ENCODE results near the gene ZDHHC4.
A peak's percentile ranks its signal among the peaks of the same experiment; 100 is the strongest.

Gene ZDHHC4

DNA sequence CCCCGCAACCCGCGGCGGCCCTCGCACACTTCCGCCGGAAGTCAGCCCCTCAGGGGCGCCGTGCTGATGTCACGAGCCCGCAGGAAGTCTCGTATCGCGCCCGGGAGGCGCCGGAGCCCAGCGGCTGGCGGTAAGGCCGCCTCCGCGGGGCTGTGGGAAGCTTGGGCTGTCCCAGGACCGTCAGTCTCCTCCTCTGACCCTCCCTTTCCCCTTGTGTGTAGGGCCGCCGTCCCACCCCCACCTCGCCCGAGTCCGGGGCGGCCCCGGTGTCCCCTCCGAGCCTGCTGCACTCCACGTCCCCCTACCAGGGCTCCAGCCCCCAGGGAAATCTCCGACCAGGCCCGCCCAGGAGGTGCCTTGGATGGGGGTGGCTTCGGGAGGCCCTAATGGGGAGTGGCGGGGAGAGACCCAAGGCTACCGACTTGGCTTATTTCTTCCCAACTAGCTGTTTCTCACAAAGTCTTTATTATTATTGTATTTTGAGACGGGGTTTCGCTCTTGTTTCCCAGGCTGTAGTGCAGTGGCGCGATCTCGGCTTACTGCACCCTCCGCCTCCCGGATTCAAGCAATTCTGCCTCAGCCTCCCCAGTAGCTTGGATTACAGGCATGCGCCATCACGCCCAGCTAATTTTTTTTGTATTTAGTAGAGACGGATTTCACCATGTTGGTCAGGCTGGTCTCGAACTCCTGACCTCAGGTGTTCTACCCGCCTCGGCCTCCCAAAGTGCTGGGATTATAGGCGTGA lies at the start of gene ZDHHC4:
ZDHHC4 (plus strand) TSS at position 86 of the 745 bp plus-strand sequence. CDS start 3,108 bp downstream, outside the sequence.
- peak; percentile 60 for DNase-seq

DNA sequence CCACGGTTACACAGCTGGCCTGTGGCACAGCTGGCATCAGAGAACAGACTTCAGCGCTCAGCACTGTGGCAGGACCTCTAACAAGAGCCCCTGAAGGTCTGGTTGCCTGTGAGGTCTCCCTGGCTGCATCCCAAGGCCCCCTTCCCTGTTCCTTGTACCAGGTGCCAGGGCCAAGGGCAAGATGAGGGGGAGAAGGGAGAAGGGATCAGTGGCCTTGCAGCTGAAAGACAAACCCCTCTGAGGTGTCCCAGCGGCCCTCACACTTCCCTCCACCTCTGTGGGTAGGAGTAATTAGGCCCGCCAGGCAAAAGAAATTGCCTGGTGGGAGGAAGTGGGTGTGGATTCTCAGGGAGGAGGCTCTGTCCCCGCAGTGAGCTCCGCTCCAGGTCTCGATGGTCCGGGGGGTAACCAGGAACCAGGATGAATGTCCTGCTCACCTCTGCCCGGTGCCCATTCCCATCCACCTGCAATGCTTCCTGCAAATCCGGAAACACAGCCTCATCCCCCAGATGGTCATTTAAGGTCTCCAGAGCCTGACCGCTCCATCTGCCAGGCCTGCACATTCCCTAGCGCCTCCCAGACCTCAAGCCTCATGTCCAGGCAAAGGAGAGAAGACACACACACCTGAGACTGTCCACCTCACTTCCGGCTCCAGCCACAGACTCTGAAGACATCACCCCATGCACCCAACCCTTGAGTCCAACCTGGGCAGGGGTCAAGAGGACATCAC lies 48.7 kb upstream of the ZDHHC4 start:
- no peak for DNase-seq

DNA sequence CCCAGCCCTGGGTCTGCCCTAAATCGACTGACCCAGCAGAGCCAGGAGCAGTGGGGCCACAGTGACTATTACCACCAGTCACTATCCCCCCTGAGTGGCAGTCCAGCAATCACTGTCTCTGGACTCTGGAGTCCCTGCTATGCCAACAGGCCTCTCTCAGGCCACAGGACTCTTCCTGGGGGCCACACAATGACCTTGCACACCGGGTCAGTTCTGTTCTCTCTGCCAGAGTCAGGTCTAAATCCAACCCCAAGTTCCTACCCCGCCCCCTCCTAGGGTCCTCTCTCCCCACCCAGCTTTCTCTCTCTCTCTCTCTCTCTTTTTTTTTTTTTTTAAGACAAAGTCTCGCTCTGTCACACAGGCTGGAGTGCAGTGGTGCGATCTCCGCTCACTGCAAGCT lies 47.6 kb upstream of the ZDHHC4 start:
- no peak for DNase-seq

DNA sequence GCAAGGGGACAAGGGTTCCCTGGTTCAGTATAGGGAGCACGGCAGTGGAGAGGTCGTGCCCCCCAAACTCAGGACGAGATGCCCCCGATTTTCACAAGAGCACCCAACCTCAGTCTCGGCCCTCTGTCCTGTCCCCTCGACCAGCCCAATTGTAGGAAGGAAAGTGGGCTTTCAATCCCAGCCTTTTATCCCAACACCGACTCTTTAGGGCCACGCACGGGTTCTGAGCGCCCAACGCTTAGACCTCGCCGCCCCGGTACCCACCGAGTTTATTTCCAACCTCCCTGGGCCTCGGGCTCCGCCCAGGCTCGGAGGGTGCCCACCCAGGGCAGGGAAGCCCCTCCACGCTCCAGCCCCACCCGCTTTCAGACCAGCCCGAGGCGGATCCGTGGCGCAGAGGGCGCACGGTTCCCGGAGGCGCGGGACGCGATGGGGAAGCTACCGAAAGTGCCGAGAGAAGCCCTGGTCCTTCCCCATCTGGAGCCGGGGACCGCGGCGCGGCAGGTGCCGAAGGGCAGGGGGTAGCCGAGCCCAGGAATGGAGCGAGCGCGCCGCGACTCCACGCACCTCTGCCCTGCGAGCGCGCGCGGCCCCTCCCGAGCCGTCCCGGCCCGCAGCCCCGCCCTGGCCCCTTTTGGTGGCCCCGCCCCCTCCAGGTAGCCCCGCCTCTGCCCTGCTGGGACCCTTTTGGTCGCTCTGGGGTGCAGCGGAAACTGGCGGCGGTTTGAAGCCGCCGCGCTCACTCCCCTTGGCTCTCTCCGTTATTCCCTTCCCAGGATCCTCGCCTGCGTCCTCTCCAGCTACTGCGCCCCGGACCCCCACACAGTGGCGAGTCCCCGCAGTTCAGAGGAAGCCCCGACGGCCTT lies 46.4 kb upstream of the ZDHHC4 start:
- no peak for DNase-seq

DNA sequence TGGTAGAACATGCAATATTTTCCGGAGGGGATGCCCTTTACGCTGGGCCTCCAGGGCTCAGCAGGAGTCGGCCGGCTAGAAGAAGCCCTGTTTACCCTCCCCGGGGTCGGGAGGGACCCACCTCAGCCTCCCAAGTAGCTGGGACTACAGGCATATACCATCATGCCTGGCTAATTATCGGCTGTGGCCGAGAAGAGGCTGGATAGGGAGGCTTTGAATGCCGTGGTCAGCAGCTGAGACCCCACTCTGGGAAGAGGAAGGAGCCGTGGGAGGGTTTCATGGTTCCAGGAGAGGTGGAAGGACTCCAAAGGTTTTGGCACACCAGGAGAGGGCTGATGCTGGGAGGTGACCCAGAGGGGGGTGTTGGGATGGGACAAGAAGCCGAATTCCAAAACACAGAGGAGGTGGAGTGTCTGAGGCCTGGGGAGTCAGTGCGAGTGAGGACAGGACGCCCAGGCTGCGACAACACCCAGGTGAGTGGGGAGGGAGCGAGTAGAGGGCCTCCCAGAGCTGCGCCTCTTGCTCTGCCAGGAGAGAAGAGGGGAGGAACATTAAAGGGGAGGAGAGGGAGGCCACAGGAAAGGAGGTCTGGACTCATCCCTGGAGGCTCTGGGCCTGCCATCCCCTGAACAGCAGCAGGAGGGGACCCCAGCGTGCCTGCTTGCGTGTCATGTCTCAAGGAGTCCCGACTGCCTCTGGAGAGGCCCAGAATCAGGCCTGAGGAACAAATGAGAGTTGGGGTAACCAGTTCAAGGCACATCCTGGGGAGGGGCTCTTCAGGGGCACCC lies 45.6 kb upstream of the ZDHHC4 start:
- DNase-seq: no peak

DNA sequence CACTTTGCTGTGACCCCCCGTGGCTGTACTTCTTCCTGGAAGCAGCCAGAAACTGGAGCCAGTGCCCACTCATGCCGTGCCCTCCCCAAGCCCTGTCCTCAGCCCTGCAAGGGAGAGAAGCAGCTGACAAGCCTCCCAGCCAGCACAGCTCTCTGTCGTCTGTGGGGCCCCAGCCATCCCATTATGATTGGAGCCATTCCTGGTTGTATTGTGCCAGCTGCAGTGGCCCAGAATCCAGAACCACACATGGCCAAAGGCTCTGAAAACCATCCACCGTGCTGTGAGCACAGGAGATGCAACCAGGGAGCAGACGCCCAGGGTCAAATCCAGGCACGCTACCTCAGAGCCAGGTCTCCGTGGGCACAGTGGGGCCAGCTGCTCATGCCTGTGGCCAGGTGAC lies 44.7 kb upstream of the ZDHHC4 start:
- no peak for DNase-seq

DNA sequence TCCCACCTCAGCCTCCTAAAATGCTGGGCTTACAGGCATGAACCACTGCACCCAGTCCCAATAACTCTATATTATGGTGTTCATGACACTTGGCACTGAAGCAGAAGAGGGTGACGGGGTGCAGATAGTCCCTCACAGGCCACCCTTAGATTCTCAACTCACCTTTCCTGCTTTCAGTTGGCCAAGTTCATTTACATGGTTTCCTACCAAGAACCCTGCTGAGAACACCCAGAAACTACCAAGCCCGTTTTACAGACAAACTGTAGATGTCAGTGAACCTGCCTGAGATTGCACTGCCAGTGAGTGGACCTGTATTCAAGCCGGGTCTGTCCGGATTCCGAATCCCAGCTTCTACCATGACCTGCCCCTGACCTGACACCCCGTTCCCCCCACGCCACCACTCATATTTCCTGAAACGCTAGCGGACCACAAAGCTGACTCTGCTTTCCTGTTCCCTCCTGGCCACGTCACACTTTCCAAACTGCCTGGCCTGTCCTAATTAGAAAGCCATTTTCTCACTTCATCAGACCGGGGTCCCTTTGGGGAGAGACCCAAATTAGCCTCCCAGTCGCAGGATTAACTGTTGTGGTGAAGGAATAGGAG lies 43.3 kb upstream of the ZDHHC4 start:
- DNase-seq: no peak

DNA sequence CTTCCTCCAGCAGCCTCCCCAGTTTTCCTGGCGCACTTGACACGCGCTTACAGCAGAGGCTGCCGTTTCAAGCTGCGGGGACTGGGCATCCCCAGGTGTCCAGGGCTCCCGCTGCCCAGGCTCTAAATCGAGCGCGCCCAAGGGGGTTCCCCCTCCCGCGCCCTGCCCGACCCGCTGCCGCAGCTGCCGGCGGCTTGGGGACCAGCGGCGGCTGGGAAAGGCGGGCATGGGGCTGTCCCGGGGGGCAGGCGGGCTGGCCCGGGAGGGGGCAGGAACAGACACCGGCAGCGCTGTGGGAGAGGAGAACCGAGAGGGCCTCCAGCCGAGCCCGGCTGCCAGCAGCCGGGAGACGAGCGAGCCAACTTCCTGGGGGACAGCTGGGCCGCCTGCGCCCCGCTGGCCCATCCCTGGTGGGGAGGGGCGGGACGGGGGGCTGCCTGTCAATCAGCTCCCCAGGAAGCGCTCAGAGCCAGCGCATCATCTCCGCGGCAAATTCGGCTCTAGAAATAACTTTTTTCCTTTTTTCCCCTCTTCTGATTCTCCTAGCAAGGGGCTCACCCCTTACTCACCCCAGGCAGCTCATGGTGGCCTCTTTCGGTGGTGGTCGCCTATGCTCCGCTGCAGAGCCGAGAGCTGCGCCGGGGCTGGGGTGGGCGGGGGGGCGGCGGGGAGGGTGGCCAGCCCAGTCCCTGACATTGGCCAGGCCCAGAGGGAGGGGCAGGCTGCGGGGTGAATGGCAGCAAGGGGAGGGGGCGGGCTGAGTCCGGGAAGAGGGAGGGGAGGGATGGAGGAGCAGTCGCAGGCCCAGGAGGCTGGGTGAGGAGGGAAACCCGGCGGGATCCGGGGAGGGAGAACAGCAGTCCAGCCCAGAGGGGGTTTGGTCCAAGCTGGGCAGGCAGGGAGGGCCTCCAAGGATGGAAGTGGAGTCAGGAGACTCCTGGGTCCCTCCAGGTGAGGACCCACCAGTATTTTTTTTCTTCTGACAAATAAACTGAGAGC lies 40.7 kb upstream of the ZDHHC4 start:
- DNase-seq: no peak

DNA sequence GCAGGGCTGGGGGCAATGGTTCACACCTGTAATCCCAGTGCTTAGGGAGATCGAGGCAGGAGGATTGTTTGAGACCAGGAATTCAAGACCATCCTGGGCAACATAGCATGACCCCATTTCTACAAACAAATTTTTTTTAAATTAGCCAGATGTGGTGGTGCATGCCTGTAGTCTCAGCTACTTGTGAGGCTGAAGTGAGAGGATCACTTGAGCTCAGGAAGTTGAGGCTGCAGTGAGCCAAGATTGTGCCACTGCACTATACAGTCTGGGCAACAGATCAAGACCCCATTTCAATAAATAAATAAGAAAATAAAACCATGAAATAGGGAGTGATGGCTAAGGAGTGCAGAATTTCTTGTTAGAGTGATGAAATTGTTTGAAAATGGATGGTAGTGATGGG lies 34.9 kb upstream of the ZDHHC4 start:
- no peak for DNase-seq

DNA sequence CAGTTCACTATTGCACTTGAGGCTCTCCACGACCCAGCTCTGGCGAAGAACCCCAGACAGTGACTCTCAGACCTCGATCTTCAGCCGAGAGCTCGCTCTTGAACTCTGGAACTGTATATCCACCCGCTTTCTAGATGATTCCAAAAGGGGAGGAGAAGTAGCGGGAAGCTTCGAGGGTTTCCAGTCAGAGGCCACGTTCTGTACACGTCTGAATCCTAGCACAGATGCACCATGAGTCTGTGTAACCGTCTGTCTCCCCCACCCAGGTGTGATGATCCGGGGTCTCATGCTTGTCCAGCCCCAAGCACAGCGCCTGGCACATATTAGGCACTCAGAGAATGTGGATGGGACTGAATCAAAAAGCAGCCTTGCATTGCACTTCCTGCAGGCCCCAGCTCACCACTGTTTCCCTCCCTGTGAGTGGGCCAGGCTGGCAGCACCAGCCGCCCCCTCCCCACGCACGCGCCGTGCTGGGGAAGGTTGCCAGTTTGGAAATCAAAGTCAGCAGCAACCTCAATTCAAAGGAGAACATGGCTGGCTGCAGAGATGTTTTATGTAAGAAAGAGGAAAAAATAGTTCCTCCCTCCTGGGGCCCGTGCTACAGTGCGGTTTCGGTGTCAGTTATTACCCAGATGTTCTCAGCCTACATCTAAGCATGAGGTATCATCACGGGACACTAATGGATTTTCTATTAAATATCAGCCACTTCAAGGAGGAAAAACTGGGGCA lies 31.7 kb upstream of the ZDHHC4 start:
- DNase-seq: no peak

DNA sequence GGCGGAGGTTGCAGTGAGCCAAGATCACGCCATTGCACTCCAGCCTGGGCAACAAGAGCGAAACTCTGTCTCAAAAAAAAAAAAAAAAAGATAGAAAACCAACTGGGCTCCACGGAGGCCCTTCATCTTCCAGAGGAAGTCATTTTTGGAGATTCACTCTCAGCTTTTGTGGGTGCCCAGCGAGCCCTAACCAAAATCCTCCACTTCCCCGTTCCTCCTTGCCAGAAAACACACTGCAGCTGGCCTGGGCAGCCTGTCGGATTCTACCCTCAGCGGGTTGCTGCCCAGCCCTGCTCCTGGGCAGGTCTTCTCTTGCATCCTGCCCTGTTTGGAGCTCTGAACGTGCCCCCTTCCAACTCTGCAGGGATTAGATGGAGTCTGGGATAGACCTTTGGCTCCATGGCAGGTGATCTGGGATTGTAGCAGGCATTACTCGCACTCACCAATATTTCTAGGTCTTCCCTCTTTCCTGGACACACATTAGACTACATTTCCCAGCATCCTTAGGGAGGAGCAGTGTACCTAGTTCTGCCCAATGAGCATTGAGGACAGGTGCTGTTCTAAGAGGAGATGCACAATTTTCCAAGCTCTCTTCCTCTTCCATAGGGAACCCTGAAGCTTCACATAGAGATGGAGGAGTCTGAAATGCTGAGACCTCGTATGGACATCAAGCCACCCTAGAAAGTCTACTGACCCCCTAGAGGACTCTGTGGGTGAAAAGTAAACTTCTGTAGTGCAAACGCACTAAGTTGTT lies 30.6 kb upstream of the ZDHHC4 start:
- DNase-seq: no peak

DNA sequence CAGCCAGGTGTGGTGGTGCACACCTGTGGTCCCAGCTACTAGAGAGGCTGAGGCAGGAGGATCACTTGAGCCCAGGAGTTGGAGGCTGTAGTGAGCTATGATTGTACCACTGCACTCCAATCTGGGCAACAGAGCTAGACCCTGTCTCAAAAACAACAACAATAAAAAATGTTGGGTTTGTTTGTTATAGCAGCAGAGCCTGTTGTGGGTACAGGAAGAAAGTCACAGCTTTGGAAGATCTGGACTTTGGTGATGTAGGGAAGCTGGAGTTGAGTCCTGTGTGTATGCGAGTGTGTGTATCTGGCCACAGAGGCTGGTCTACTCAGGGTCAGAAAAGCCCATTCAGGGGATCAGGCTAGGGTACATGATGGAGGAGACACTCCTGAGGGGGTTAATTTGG lies 29.9 kb upstream of the ZDHHC4 start:
- no peak for DNase-seq

DNA sequence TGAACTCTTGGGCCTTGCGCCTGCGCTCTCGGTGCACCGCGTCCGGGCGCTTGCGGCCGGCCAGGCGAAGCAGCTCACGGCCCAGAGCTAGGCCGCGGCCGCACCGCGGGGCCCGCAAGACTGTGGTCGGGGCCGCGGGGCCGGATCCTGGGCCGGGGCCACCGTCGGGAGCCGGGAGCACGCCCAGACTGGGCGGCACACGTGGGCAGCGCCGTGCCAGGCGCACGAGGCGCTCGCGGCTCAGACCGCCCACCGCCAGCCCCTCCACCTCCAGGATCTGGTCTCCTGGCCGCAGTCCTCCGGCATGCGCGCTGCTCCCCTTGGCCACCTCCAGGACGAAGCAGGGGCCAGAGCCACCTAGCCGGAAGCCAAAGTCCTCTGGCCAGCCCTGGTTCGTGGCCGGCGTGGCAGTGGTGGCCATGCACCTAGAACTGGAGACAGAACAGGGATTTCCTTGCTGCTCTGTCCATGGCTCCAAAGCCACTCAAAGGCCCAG lies 26.2 kb upstream of the ZDHHC4 start, which contains the start of gene GRID2IP:
GRID2IP (minus strand) TSS at position 446 of the 496 bp plus-strand sequence; CDS start at position 421, 25 bp downstream.
- DNase-seq: no peak

DNA sequence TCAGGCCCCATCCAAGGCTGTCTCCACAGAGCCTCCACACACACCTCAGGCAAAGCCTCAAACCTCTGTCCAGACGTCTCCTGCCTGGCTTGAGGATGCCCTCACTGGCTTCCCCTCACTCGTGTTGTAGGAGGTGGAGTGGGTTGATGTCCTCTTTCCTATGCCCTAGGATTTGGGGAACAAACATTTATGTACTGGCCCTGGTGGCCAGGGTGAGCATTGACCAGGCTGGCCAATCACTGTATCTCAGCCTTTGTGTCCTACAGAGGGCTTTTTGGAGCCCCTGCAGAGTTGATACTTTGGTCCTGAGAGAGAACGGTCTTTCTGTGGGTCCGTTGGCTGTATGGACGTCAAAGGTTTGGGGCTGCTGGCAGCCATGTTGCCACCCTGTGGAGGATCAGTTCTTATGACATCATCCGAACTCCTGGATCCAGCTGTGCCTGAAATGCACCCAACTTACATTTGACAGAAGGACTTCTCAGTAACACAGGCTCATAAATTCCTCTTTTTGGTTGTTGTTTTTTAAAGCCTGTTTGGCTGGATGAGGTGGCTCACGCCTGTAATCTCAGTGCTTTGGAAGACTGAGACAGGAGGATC lies 23.7 kb upstream of the ZDHHC4 start:
- DNase-seq: no peak

DNA sequence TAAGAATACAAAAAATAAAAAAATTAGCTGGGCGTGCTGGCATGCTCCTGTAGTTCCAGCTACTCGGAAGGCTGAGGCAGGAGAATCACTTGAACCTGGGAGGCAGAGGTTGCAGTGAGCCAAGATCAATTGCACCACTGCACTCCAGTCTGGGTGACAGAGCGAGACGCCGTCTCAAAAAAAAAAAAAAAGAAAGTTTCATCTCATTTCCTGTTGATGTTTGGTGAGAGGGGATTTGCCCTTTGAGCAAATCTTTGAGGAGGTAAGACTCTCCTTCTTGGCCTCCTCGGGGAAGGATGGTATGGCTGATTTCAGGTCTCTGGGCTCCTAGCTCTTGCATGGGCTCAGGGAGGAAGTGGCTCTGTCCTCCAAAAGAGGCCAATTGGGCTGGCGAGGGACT lies 22.4 kb upstream of the ZDHHC4 start:
- DNase-seq: no peak

DNA sequence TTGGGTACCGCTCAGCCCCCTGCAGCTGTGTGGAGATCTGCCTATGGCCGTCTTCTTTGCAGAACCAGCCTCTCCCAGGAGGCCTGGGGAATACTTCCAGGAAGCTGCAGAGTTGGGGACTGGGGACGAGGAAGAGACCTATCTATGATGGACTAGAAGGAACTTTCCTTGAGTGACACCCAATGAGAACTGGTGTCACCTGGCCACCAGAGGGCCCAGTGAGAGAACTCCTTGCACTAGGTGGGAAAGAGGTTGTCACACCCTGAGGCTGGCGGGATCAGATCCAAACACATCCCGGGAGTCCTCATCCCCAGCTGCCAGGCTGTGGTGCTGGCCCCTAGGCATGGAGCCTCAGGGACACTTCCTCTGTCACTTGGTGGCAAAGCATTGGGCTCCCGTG lies 21.1 kb upstream of the ZDHHC4 start:
- no peak for DNase-seq

DNA sequence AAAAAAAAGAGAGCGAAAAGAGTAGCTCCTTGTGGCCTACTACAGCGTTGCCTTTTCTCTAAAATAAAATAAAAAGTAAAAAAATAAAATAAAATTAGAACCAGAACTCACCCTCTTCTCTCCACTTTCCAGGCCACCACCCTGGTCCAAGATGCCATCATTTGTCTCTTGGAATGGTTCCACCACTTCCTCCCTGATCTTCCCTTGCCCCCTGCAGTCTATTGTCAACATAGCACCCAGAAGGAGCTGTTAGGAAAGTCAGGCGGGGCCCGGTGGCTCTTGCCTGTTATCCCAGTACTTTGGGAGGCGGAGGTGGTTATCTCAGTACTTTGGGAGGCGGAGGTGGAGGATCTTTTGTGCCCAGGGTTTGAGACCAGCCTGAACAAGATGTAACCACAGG lies 18.4 kb upstream of the ZDHHC4 start:
- DNase-seq: peak; percentile 68

DNA sequence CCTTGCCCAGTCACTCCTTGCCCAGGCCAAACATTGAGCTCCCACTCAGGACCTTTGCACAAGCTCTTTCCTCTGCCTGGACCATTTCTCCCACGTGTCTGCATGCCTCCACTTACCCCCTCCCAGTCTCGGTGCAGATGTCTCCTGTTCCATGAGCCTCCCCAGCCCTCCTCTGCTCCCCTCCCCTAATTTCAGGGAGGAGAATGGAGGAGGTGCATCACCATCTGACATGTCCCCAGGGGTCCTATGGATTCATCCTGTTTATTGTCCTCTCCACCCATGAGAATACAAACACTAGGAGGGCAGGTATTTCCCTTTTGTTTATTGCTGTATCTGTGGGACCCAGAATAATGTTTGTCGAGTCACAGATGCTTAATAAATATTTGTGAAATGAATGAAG lies 17.4 kb upstream of the ZDHHC4 start:
- no peak for DNase-seq

DNA sequence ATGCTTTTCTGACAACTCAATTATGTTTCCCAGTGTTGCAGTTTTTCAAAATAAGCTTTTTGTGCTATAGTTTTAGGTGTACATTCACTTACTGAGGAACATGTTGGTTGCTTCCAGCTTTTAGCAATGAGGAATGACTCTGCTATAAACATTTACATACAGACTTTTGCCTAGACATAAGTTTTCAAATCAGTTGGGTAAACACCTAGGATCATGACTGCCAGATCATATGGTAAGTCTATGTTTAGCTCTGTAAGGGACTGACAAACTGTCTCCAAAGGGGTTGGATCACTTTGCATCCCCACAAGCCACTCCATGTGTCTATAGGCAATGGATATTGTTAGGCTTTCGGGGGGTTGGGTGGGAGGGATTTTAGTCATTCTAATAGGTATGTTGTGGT lies 15.1 kb upstream of the ZDHHC4 start:
- DNase-seq: no peak
